NCI-H2227 treated with DMSO at 0.1 percent for 48 hours (cell line): ENCODE data around the gene TCF7L1.
A peak's percentile ranks its signal among the peaks of the same experiment; 100 is the strongest.

Source experiments
- DNase-seq: peaks from one replicate; lab custom pipeline; 2025; lab: John Stamatoyannopoulos, UW

The TCF7L1 gene

GRCh38 chr2:85255456-85255812, 122.2 kb downstream of the TCF7L1 start:
- DNase-seq, result no peak

GRCh38 chr2:85255813-85256594, 122.8 kb downstream of the TCF7L1 start:
- DNase-seq, result peak; percentile 45

- no peak for DNase-seq
Observed at GRCh38 chr2:85257359-85257969, 124.3 kb downstream of the TCF7L1 start.

GRCh38 chr2:85257970-85258605, 124.9 kb downstream of the TCF7L1 start:
- no peak for DNase-seq

- DNase-seq, result no peak
Observed at GRCh38 chr2:85259101-85259590, 126.0 kb downstream of the TCF7L1 start.

GRCh38 chr2:85259879-85260278, 126.7 kb downstream of the TCF7L1 start:
- no peak for DNase-seq

- no peak for DNase-seq
Observed at GRCh38 chr2:85263591-85263990, 130.4 kb downstream of the TCF7L1 start.

- DNase-seq, result no peak
Observed at GRCh38 chr2:85264471-85264870, 131.3 kb downstream of the TCF7L1 start.

GRCh38 chr2:85265304-85265703, 132.1 kb downstream of the TCF7L1 start:
- DNase-seq, result no peak

- DNase-seq, result no peak
Observed at GRCh38 chr2:85266146-85267041, 133.2 kb downstream of the TCF7L1 start.

- DNase-seq, result no peak
Observed at GRCh38 chr2:85269959-85270358, 136.8 kb downstream of the TCF7L1 start.

- no peak for DNase-seq
Observed at GRCh38 chr2:85272357-85272756, 139.2 kb downstream of the TCF7L1 start.

- DNase-seq, result peak; percentile 26
Observed at GRCh38 chr2:85273738-85274731, 140.8 kb downstream of the TCF7L1 start.

- DNase-seq, result no peak
Observed at GRCh38 chr2:85275984-85276540, 142.9 kb downstream of the TCF7L1 start.

- DNase-seq, result no peak
Observed at GRCh38 chr2:85276571-85277118, 143.5 kb downstream of the TCF7L1 start.

GRCh38 chr2:85277416-85278158, 144.4 kb downstream of the TCF7L1 start:
- no peak for DNase-seq

GRCh38 chr2:85278361-85278760, 145.2 kb downstream of the TCF7L1 start:
- DNase-seq, result no peak

- no peak for DNase-seq
Observed at GRCh38 chr2:85281553-85281952, 148.4 kb downstream of the TCF7L1 start.

GRCh38 chr2:85282914-85283313, 149.7 kb downstream of the TCF7L1 start:
- no peak for DNase-seq
